ENCODE results near the gene AZU1. TPM values are rescaled to one million over a fixed set of nuclear protein-coding genes. Genes with fewer than 3 reads are reported as not detected.

The AZU1 gene
- polyA plus RNA-seq, 2 of the 4 experiments (the other 2 are of a cell fraction), result 0.31 to 0.32 TPM

- TF ChIP-seq NPAS2 (CRISPR knock-in tag; IDR thresholded peaks at IDR 0.05; ENCODE audit: borderline replicate concordance) (no peak), SMC3 (IDR thresholded peaks at IDR 0.05) (no peak)
Measured at GRCh38 chr19:795691-796581, 31.7 kb upstream of the AZU1 start (continued).

GRCh38 chr19:796692-797527 lies 30.7 kb upstream of the AZU1 start, which contains the start of gene PTBP1:
TSS of gene PTBP1 (plus strand) at chr19:797452. CDS start at chr19:797498, 46 bp downstream.
- DNase-seq (ENCODE audit: low read depth in 1 of 2, low spot score in 1 of 2) (peak; percentile 86 to 100), FAIRE-seq (peak; percentile 39), ATAC-seq (peak; percentile 79 to 85)
- WGBS (ENCODE audit: missing lambda C conversion rate), result 0% methylated on average over 20 of the region's 83 CpGs
- Histone ChIP-seq H3K9me3 (no peaks in the 10 kb centered on the region), H3K4me1 (peaks cover 40% of the 10 kb centered on the region), H3K27ac (peak within 1 kb of the TSS; percentile 100), H3K4me3 (peak within 1 kb of the TSS; percentile 100), H3K4me2 (peak within 1 kb of the TSS; percentile 99)
- CTCF ChIA-PET, result interaction anchor here (1.1 kb wide), 1 partner anchor 26 kb away, joined by 4 read pairs; no protein-coding TSS in a partner anchor
- POLR2A ChIA-PET, result interaction anchor here (0.7 kb wide), 1 partner anchor 28 kb away, joined by 3 read pairs; no protein-coding TSS in a partner anchor
- TF ChIP-seq RAD21 (conservative IDR thresholded peaks at IDR 0.05 in 1 of 2, IDR thresholded peaks at IDR 0.05 in 1 of 2), result no peak
- TF ChIP-seq FOSL2 (IDR thresholded peaks at IDR 0.05), result no peak
- 0 out of 2 replicates have a peak, but pooled peaks have one; percentile 4 for TF ChIP-seq FOSL2 (CRISPR knock-in tag; IDR thresholded peaks at IDR 0.05)
- no peak for TF ChIP-seq CHD4 (IDR thresholded peaks at IDR 0.05; ENCODE audit: borderline replicate concordance)
- TF ChIP-seq NPAS2 (CRISPR knock-in tag; IDR thresholded peaks at IDR 0.05; ENCODE audit: borderline replicate concordance), result peak; percentile 75; the same call in 1 of the 2 replicates
- no peak for TF ChIP-seq ZNF302 (CRISPR knock-in tag; IDR thresholded peaks at IDR 0.05)
- TF ChIP-seq HES2 (IDR thresholded peaks at IDR 0.05), result no peak
- TF ChIP-seq JUN (IDR thresholded peaks at IDR 0.05), result peak in 1 of 2 experiments; percentile 93; a peak in 2 of 5 replicates
- no peak for TF ChIP-seq CHD2 (IDR thresholded peaks at IDR 0.05; ENCODE audit: low read length, partially characterized antibody)
- no peak for TF ChIP-seq CBX8 (IDR thresholded peaks at IDR 0.05)
- peak; percentile 54; the same call in 1 of the 2 replicates for TF ChIP-seq PBX3 (IDR thresholded peaks at IDR 0.05)
- no peak for TF ChIP-seq ZFP36 (IDR thresholded peaks at IDR 0.05; ENCODE audit: borderline replicate concordance, partially characterized antibody)
- no peak for TF ChIP-seq MAFK (IDR thresholded peaks at IDR 0.05; ENCODE audit: partially characterized antibody)
- TF ChIP-seq BCL3 (IDR thresholded peaks at IDR 0.05), result peak; percentile 83; the same call in 1 of the 3 replicates
- peak; percentile 94 for TF ChIP-seq MYC (IDR thresholded peaks at IDR 0.05; ENCODE audit: borderline replicate concordance, low read length)
- no peak; the same call in 1 of the 2 replicates for TF ChIP-seq E2F6 (IDR thresholded peaks at IDR 0.05; ENCODE audit: borderline replicate concordance, low read depth)
- 0 out of 2 replicates have a peak, but pooled peaks have one; percentile 46 for TF ChIP-seq HOXB13 (CRISPR knock-in tag; IDR thresholded peaks at IDR 0.05; ENCODE audit: low read depth)
- peak; percentile 98 for TF ChIP-seq USF2 (IDR thresholded peaks at IDR 0.05)
- TF ChIP-seq POLR2A (IDR thresholded peaks at IDR 0.05; ENCODE audit: low read length), result peak; percentile 82
- peak; percentile 93 for TF ChIP-seq MAX (IDR thresholded peaks at IDR 0.05)
- TF ChIP-seq NFE2L2 (conservative IDR thresholded peaks at IDR 0.05; ENCODE audit: low read length), result no peak
- TF ChIP-seq TFCP2L1 (CRISPR knock-in tag; IDR thresholded peaks at IDR 0.05), result no peak
- TF ChIP-seq POLR2AphosphoS2 (conservative IDR thresholded peaks at IDR 0.05; ENCODE audit: low read length), result no peak
- no peak for TF ChIP-seq TP53 (CRISPR knock-in tag; IDR thresholded peaks at IDR 0.05)
- TF ChIP-seq CTCF (IDR thresholded peaks at IDR 0.05), result no peak
- no peak for TF ChIP-seq FOXS1 (CRISPR knock-in tag; IDR thresholded peaks at IDR 0.05)
- no peak for TF ChIP-seq NR3C1 (IDR thresholded peaks at IDR 0.05)
- TF ChIP-seq RFX5 (IDR thresholded peaks at IDR 0.05), result no peak
- no peak for TF ChIP-seq CBX2 (IDR thresholded peaks at IDR 0.05; ENCODE audit: borderline replicate concordance, low read depth)
- peak; percentile 76 for TF ChIP-seq HOXB5 (CRISPR knock-in tag; IDR thresholded peaks at IDR 0.05)
